ENCODE measurements around the gene MGME1.
A peak's percentile ranks its signal among the peaks of the same experiment; 100 is the strongest.

MGME1 gene

DNA sequence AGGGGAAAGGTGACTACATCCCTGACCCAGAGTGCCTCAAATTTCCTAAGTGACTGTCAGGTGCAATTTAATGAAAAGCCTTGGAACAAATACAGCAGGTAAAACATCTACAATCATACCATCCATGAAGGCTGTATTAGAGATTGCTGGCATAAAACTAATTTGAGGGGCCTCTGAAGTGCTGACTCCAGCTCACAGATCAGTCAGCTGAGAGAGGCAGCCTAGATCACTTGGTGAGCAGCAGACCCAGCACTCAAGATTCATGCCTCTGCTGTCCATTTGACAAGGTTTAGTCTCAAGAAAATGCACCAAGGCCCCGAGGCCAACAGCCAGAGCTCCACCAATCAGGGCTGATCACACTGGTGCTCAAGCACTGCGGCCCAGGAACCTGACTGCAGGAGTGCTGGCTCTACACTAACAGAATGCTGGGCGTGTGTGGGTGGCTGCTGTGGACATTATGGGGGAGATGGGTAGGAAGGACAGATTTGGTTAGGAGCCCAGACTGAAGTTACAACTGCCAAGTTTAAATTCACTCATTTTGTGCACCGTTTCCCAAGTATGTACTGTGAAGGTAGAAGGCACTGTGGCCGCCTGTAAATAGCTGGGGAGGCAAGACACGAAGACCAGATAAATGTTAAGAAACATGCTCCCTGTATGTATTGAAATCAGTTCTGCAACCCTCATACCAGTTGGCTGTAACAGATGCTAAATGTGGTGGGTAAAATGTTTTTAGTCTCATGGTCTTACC, 28.4 kb upstream of the MGME1 start:
- peak in 1 of 56 donors; percentile 10 for DNase-seq

DNA sequence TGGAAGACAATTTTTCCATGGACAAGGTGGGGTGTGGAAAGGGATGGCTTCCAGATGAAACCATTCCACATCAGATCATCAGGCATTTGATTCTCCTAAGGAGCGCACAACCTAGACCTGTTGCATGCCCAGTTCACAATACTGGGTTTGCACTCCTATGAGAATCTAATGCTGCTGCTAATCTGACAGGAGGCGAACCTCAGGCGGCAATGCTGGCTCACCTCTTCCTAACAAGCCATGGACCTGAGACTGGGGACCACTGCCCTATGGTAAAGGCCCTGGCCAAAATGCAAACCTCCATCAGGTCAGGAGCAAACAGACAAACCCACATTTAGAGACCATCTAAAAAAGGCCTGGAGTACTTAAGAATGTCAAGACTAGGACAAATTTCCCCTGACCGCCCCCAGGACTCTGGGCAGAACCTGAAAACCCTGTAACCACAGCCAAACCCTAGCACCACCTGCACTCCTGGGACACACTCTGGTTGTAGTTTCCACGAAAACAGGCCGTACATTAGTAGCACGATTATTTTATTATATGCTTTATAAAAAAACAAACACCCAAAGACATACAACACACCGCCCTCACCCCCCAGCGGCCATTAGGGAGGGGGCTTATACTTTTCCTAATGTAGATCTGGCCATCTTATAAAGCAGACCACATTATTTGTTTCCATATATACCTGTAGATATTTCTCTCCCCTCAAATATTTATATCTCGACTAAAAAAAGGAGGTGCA, 27.6 kb upstream of the MGME1 start:
- no peak for DNase-seq

DNA sequence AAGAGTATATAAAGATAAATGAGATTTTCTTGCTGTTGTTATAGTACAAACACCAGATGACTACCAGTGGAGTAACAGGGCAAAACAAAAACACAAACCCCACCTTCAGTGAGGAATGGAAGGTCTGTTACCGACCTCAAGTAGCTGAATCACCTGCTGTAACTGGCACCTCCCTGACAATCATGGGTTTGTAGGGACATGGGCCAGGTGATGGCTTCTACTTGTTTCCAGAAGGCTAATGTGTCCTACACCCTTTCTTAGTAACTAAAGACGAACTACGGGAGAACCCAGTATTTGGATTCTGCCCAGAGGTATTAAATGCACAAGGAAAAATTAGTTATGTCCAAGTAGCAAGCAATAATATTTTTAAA, 27.0 kb upstream of the MGME1 start:
- no peak for DNase-seq

DNA sequence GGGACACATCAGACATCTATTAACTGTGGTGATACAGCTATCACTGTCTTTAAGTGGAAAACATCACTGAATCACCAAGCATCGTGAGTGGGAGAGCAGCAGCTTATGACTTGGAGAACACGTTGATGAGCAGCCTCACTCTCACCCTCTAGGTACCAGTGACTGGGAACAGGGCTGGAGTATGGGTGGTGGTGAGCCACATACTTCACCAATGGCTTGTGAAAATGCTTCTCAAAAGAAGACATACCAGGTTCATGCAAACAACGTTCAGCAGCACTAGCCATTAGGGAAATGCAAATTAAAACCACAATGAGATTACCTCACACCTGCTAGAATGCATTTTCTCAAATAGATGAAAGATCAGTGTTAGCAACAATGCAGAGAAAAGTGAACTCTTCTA, 25.5 kb upstream of the MGME1 start:
- DNase-seq = no peak

DNA sequence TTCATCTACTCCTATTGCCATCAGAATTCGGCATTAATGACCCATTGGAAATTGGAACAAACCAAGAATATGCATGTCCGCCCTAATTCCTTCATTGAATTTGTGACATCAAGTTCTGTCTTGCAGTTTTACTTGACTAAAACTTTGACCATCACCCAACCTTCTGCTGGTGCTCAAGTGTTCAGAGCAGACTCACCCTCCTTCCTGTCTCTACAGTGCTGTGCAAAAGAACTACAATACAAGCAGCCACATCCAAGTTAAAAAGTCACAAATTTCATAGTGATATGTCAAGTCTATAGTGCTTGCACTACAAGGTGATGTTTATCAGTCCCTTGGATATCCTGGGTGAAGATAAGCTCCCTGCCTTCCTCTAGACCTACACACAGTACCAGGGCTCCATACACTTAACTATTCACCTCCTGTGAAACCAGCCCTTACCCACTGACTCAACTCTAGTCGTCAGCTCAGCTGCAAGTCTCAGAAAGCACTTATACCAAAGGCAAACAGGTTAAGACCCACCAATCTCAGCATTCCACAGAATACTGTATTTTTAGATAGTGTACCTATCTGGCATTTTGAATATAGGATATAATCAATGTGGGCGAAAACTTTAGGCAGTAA, 23.9 kb upstream of the MGME1 start:
- no peak for DNase-seq

DNA sequence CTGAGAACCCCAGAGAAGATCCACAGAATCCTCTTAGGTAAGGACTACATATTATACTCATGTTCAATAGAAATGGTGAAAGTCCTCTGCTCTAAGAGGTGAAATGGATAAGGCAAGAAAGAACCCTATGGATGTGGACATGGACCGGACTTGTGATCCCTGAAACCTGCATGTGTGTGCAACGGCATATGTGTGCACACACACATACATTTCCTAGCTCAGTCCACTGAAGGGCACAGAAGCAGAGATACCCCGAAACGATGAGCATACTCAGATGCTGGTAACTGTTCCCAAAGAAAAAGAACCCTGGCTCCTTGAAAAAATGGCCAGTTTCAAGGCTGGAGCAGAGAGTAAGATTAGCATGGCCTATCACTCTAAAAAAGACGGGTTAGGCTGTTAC, 22.8 kb upstream of the MGME1 start:
- DNase-seq = no peak

DNA sequence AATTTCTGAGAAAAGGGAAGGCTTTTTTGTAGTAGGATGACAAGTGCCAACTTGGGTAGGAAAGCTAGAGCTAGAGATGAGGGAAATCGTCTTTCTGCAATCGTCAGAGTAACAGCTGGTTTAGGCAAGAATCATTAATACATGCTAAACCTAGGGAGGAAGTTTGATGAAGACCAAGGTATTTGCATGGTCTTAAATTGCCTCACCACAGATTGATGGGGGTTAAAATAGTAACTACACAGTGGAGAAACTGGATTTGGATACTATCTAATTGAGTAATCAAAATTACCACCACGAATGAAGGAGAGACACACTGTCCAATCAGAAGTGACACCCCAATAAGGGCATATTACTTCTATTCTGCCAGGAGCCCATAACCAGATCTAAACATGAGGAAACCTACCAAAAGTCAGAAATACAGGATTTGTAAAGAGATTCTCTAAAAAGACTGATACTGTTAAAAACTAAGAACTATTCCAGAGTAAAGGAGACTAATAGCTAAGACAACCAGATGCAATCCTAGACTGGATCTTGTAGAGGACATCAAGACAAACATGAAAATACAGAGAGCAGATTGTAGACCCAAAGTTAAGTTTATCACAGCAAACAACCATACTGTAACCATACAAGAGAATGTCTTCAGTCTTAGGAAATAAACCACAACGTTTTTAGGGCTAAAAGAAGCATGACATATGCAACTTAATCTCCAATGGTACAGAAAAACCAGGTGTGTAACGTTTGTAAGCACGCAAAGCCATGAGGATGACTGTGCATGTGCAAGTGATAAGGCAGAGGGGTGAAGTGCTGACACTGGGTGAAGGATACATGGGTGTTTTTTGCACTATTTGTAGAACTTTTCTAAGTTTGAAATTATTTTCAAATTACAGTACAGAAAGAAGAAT, 22.0 kb upstream of the MGME1 start:
- DNase-seq = no peak

DNA sequence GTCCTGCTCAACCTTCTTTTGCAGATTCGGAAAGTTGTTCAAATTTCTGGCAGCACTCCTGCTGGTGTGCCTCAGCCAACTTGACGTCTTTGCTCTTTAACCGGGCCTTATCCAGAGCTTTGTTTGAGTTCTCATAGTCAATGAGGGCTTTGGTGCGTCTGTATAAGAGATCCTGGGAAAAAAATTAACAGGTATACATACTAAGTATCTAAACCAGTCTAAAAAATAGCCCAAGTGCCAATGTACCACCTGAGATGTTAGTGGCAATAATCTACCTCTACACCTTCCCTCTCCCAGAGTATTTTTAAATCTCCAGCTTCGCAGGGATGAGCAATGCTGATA, 21.4 kb upstream of the MGME1 start:
- no peak for DNase-seq

DNA sequence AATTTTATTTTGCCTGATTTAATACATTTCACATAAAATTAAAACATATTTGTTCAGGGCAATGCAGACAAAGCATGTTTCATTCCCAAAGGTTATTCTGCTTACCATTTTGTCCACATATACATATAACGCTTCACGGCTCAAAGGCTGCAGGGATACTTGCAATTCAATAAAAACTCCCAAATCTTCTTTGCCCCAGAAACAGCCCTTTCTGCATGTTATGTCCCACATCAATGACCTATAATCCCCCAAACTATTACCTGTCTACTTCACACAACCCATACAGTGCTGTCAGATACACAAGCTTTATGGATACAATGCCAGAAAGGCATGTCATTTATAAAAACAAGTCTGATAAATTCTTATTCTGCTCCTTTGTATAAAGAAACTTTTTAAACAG, 20.4 kb upstream of the MGME1 start:
- no peak for DNase-seq

DNA sequence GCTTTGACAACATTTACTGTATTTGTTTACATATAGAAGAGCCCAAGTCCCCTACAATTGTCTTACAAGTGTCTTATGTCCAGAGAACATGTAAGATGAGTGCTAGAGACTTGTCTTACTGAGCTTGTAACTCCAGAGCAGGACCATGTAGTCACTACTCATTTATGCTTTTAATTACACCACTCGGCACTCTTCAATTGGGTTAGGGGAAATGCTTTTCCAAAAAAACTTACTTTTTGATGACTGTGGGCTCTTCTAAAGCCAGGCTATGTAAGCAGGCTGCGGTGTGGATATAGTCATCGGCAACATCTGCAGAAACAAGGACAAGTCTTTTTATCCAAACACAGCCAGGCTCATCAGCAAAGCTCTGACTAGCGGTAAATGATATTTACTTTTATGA, 18.9 kb upstream of the MGME1 start:
- no peak for DNase-seq

DNA sequence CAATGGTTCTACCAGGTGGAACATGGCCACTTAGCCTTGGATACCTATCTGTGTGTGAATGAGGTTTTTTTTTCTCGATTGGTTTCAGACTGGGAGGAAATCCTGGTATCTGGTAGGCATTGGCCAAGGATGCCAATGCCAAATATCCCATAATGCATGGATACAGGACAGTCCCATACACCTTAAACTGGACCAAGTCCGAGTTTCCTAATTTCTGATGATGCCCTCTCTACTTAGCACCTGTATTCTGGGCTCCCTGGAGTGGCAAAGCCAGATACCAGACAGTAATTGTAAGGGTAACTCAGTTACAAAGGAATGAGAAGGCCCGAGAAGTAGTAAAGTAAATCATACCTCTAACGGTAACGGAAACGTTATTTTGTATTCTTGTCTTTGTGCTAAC, 18.1 kb upstream of the MGME1 start:
- no peak for DNase-seq

DNA sequence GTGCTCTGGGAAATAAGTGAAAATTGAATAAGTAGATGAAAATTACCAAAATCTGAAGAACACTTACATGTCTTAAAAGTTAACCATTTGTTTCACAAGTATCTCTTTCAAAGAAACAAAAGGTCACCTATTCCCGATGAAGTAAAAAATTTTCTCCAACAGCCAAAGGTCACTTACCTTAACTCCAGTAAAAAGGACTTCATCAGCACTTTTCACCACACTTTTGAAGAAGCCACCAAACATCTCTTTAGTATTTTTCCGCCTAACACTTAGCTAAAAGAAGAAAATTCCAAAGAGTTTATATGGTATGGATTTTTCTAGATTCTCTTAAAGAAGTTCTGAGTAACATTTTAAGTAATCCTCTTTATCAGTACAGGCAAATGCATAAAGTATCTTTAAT, 17.5 kb upstream of the MGME1 start:
- DNase-seq = no peak

DNA sequence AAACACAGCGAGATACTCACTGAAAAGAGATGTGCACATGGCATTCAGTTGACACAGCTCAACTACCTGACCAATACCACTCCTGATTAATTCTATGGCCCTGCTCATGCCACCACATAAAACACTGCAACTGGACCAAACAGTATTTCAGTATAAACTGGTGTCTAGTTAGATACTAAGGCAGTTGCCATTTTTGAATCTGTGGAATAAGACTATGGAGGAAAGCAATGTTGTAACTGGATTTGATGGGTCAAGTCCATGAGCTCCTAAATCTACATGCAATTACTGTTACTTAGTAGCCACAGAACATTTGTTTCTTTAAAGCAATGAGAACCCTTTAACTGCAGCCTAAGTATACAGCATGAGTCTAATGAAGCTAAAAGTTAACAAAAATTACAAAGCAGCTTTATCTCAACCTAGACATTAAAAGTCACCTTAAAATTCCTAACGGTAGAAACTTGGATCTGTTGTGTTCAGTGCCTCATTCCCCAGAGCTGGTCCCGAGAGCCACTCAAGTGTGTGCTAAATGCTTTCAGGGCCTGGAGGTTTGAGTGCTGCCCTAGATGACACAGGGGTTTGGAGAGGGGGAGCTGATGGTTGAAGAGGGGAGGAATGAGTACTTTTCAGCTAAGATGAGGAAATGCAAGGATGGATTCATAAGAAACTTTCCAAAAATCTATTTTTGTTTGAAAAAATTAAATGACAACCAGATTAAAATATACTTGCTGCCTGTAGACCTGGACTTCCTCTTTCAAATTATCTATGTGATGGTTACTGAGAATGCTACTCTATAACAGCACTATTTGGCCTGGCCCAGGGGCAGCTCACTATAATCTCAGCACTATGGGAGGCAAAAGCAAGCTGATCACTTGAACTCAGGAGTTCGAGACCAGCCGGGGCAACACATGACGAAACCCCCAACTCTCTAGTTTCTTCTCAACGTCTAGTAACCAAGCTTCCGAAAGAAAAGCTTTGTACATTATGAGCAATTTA, 15.8 kb upstream of the MGME1 start:
- no peak for DNase-seq

DNA sequence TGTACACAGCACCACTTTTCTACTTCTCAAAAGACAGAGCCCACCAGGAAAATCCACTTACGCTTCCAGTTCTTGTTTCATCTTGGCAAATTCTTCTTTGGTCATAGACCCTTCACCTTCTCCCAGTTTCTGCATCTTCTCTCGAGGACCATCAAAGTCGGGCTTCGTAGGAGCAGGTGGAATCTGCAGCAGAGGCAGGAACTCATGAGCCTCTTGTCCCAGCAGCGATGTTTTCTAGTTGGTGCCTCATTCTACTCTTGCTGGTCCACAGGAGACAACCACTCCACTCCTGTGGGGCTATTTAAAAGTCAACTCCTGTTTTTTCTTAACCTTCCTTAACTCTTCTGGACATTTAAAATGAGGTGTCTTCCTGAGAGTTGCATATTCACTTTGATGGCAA, 14.9 kb upstream of the MGME1 start:
- no peak for DNase-seq

DNA sequence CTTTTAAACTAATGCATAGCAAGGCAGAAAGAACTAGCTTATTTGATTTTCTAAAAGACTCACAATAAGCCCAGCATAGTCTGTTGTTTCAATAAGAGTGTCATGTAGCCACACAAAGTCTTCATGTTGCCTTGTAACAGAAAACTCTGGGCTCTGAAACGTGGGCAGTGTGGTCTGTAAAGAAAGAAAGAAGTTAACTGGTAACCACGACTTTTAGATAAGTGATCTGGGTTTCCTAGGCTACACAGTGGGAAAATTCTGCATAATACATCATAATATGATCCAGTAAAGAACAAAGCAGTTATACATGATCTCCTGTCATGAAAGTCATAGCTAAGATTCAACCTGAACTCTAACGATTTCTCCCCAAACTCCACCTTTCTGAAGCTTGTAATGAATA, 13.5 kb upstream of the MGME1 start:
- no peak for DNase-seq

DNA sequence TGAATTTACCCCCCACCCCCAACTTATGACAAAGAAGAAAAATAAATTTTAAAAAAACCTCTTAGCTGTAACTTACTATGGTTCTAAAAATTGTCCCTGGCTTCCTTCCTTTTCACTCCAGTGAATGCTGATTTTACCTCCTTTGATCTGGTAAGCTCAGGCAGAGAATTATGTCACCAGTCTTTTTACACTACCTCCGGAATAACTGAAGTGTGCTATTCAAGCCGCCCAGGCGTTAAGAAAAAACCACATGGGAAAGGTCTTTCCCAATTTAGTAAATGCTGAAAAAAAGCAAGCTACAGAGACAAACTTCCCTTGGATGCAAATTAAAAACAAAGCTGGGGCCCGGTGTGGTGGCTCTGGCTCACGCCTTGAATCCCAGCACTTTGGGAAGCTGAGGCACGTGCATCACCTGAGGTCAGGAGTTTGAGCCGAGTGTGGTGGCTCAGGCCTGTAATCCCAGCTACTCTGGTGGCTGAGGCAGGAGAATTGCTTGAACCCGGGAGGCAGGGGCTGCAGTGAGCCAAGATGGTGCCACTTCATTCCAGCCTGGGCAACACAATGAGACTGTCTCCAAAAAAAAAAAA, 12.6 kb upstream of the MGME1 start:
- DNase-seq = no peak

DNA sequence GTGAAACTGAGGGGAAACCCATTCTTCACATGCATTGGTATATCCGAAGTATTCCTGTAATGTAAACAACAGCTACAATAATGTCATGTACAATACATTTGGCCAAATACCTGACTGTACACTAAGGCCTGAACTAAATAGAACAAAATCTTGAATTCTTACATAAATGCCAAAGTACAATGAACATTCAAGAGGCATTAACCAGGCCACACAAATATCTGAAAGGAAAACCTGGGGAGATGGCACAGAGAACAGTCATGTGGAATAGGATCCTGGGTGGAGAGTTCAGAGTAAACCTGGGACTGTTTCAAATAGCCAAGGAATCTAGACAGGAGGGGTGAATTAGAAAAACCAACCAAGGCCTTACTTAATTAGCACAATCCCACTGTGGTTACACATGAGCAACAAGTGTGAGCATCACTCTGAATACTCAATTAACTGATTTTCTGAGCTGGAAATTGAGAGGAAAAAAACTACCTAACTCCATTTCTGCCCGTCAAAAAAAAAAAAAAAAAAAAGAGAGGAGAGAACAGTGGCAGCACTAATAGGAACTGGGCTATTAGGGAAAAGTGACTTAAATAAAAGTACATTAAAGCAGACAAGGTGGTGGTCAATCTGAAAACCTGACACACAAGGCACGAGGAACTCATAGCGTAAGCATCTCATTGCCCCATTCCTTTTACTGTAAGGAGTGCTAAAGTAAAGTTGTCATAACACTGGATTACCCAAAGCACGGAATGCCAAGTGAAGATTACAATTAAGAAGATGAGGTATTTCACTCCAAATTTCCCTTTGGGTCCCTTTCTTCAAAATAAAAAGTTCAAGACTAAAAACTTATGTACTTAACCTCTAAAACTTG, 11.1 kb upstream of the MGME1 start:
- DNase-seq = no peak

DNA sequence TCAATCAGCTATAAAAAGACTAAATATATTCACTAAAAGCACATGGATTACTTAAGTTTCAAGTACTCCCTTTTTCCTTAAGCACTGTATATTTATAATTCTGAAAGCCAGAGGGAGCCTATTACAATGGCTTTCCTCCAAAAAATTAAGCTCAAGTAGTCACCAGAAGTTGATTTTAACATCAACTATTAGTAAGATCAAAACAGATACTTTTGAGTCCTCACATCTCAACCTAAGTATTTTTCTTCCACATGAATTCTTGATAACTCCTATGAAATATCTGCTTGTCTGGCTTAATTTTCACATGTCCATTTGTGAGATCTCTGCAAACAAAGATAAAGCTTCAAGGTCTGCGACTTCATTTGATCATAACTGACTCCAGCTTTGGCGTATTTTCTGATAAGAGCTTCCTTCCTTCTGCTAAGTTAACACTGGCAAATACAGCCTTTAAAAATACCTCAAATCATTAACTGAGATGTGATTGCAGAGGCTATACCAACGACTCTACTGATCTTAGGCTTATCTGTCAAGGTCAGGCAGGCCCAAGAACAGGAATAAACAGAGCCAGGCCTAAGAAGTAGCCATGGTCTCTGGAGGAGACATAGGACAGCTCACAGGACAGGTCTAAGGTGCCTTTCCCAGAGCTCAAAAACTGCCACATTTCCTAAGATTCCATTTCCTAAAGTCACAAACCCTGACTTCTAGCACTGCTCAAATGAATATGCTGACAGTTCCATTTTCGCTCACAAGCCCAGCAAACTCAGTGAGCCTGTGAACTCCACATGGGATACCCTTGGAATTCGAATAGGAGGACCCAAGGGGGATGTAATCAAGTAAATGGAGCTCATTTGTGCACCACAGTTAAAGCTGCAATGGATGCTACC, 10.2 kb upstream of the MGME1 start:
- DNase-seq = no peak
